ENCODE data around the gene GPM6B. TPM values are rescaled to one million over a fixed set of nuclear protein-coding genes. Genes with fewer than 3 reads are reported as not detected.

Gene GPM6B
- total RNA-seq, 1 experiment from 2014 or later: 99.8 TPM

GRCh38 chrX:13815664-13816063, 1.2 kb downstream of the GPM6B start:
- no peaks in the 10 kb centered on the region for H3K36me3 Mint-ChIP-seq
- CTCF ChIA-PET: interaction anchor here (0.6 kb wide), 1 partner anchor 17 kb away, joined by 3 read pairs; no protein-coding TSS in a partner anchor
- no peak overlapping the region for H3K27ac Mint-ChIP-seq
- no peak overlapping the region for H3K4me3 Mint-ChIP-seq
- DNase-seq (ENCODE audit: low spot score) (no peak), ATAC-seq (no peak)
- H3K27me3 Mint-ChIP-seq (ENCODE audit: low read depth): no peaks in the 10 kb centered on the region
- POLR2A ChIA-PET: no interaction called here
- H3K9me3 Mint-ChIP-seq: no peaks in the 10 kb centered on the region
- H3K4me1 Mint-ChIP-seq: peaks cover 41% of the 10 kb centered on the region
- no peak for TF ChIP-seq ATF2 (CRISPR knock-in tag; IDR thresholded peaks at IDR 0.05; ENCODE audit: borderline replicate concordance, low read depth)
- TF ChIP-seq STAT6 (CRISPR knock-in tag; conservative IDR thresholded peaks at IDR 0.05; ENCODE audit: low read depth): no peak
- no peak for TF ChIP-seq ZNF317 (CRISPR knock-in tag; IDR thresholded peaks at IDR 0.05; ENCODE audit: borderline replicate concordance, low read depth)
- TF ChIP-seq TP53 (CRISPR knock-in tag; IDR thresholded peaks at IDR 0.05): no peak
- no peak for TF ChIP-seq MYBL2 (CRISPR knock-in tag; IDR thresholded peaks at IDR 0.05)
- TF ChIP-seq EMX1 (CRISPR knock-in tag; IDR thresholded peaks at IDR 0.05): no peak
- no peak for TF ChIP-seq PRRX2 (CRISPR knock-in tag; IDR thresholded peaks at IDR 0.05)
- TF ChIP-seq FOXK1 (CRISPR knock-in tag; IDR thresholded peaks at IDR 0.05): no peak
- no peak for TF ChIP-seq KAT7 (CRISPR knock-in tag; IDR thresholded peaks at IDR 0.05; ENCODE audit: borderline replicate concordance)
- TF ChIP-seq E2F4 (CRISPR knock-in tag; IDR thresholded peaks at IDR 0.05; ENCODE audit: borderline replicate concordance, low read depth): no peak
- no peak for TF ChIP-seq ZNF671 (CRISPR knock-in tag; IDR thresholded peaks at IDR 0.05)
- no peak for TF ChIP-seq ZNF512 (CRISPR knock-in tag; IDR thresholded peaks at IDR 0.05; ENCODE audit: borderline replicate concordance)
- TF ChIP-seq CTCF (IDR thresholded peaks at IDR 0.05): no peak
- no peak for TF ChIP-seq JUN (CRISPR knock-in tag; IDR thresholded peaks at IDR 0.05)
- no peak for TF ChIP-seq TCF7 (CRISPR knock-in tag; IDR thresholded peaks at IDR 0.05; ENCODE audit: low read depth)
- TF ChIP-seq ELF4 (CRISPR knock-in tag; IDR thresholded peaks at IDR 0.05; ENCODE audit: low read depth): no peak
- TF ChIP-seq NFATC4 (CRISPR knock-in tag; IDR thresholded peaks at IDR 0.05): no peak
- no peak for TF ChIP-seq NFYB (CRISPR knock-in tag; conservative IDR thresholded peaks at IDR 0.05; ENCODE audit: low read depth)
- no peak for TF ChIP-seq OVOL2 (CRISPR knock-in tag; IDR thresholded peaks at IDR 0.05; ENCODE audit: borderline replicate concordance)
- no peak for TF ChIP-seq ZNF281 (CRISPR knock-in tag; IDR thresholded peaks at IDR 0.05)

All from WTC11 (cell line).